ENCODE results near the gene THNSL1. TPM values are rescaled to one million over a fixed set of nuclear protein-coding genes. Genes with fewer than 3 reads are reported as not detected.

THNSL1 gene
- polyA plus RNA-seq, 2 of the 4 experiments (the other 2 are of a cell fraction) = 4.8 to 6.1 TPM

GRCh38 chr10:25014579-25014978, 1.8 kb upstream of the THNSL1 start:
- ChIA-PET POLR2A (no interaction called here), CTCF (no interaction called here)
- Histone ChIP-seq H3K4me2 (no peak overlapping the region; the same call in 2 of the 3 replicates), H3K27ac (no peak overlapping the region), H3K9me3 (no peaks in the 10 kb centered on the region), H3K4me3 (no peak overlapping the region), H3K4me1 (peaks cover 14% of the 10 kb centered on the region)
- no peak for ATAC-seq
- DNase-seq (ENCODE audit: low read depth in 1 of 2, low spot score in 1 of 2) = no peak
- no peak for FAIRE-seq
- no peak for TF ChIP-seq EHMT2 (IDR thresholded peaks at IDR 0.05; ENCODE audit: low read depth)
- no peak for TF ChIP-seq HOXB5 (CRISPR knock-in tag; IDR thresholded peaks at IDR 0.05)
- TF ChIP-seq SREBF2 (IDR thresholded peaks at IDR 0.05) = no peak
- no peak for TF ChIP-seq TP53 (CRISPR knock-in tag; IDR thresholded peaks at IDR 0.05)
- TF ChIP-seq CHD2 (IDR thresholded peaks at IDR 0.05; ENCODE audit: low read length, partially characterized antibody) = no peak
- TF ChIP-seq MAX (IDR thresholded peaks at IDR 0.05) = no peak
- TF ChIP-seq RCOR1 (IDR thresholded peaks at IDR 0.05; ENCODE audit: low read depth, low read length) = no peak
- TF ChIP-seq ESRRA (IDR thresholded peaks at IDR 0.05; ENCODE audit: borderline replicate concordance, low read length) = no peak
- no peak for TF ChIP-seq GATA3 (IDR thresholded peaks at IDR 0.05; ENCODE audit: borderline replicate concordance)
- TF ChIP-seq USF2 (IDR thresholded peaks at IDR 0.05) = no peak
- no peak for TF ChIP-seq TFCP2L1 (CRISPR knock-in tag; IDR thresholded peaks at IDR 0.05)
- TF ChIP-seq HDAC2 (IDR thresholded peaks at IDR 0.05) = no peak
- TF ChIP-seq MAZ (IDR thresholded peaks at IDR 0.05; ENCODE audit: borderline replicate concordance, low read depth, low read length) = no peak
- TF ChIP-seq RFX5 (IDR thresholded peaks at IDR 0.05) = no peak
- no peak for TF ChIP-seq RARB (CRISPR knock-in tag; IDR thresholded peaks at IDR 0.05)
- no peak for TF ChIP-seq EHF (CRISPR knock-in tag; IDR thresholded peaks at IDR 0.05)
- no peak for TF ChIP-seq KDM1A (IDR thresholded peaks at IDR 0.05; ENCODE audit: low read depth)
- no peak for TF ChIP-seq FOSB (CRISPR knock-in tag; IDR thresholded peaks at IDR 0.05)
- no peak for TF ChIP-seq FOSL2 (IDR thresholded peaks at IDR 0.05)
- no peak for TF ChIP-seq FOSL2 (CRISPR knock-in tag; IDR thresholded peaks at IDR 0.05)

GRCh38 chr10:25015828-25016375, 510 bp upstream of the THNSL1 start, which contains the start of gene ENKUR:
ENKUR (minus strand) TSS chr10:25016158; CDS start chr10:25015936, 222 bp downstream.
- FAIRE-seq (no peak), ATAC-seq (peak; percentile 72 to 79), DNase-seq (ENCODE audit: low read depth in 1 of 2, low spot score in 1 of 2) (peak; percentile 88 to 95)
- TF ChIP-seq, protein P1, sequence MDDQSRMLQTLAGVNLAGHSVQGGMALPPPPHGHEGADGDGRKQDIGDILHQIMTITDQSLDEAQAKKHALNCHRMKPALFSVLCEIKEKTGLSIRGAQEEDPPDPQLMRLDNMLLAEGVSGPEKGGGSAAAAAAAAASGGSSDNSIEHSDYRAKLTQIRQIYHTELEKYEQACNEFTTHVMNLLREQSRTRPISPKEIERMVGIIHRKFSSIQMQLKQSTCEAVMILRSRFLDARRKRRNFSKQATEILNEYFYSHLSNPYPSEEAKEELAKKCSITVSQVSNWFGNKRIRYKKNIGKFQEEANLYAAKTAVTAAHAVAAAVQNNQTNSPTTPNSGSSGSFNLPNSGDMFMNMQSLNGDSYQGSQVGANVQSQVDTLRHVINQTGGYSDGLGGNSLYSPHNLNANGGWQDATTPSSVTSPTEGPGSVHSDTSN (IDR thresholded peaks at IDR 0.05) = no peak
- no peak for TF ChIP-seq TP53 (CRISPR knock-in tag; IDR thresholded peaks at IDR 0.05)
- TF ChIP-seq JUNB (IDR thresholded peaks at IDR 0.05) = no peak
- TF ChIP-seq, protein P2, sequence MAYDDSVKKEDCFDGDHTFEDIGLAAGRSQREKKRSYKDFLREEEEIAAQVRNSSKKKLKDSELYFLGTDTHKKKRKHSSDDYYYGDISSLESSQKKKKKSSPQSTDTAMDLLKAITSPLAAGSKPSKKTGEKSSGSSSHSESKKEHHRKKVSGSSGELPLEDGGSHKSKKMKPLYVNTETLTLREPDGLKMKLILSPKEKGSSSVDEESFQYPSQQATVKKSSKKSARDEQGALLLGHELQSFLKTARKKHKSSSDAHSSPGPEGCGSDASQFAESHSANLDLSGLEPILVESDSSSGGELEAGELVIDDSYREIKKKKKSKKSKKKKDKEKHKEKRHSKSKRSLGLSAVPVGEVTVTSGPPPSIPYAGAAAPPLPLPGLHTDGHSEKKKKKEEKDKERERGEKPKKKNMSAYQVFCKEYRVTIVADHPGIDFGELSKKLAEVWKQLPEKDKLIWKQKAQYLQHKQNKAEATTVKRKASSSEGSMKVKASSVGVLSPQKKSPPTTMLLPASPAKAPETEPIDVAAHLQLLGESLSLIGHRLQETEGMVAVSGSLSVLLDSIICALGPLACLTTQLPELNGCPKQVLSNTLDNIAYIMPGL (CRISPR knock-in tag; IDR thresholded peaks at IDR 0.05; ENCODE audit: borderline replicate concordance) = no peak
- no peak; the same call in 1 of the 2 replicates for TF ChIP-seq HOXA7 (CRISPR knock-in tag; IDR thresholded peaks at IDR 0.05)
- TF ChIP-seq FOXS1 (CRISPR knock-in tag; IDR thresholded peaks at IDR 0.05) = no peak
- TF ChIP-seq PHF8 (IDR thresholded peaks at IDR 0.05; ENCODE audit: borderline replicate concordance, low read depth) = peak; percentile 37; the same call in 1 of the 2 replicates
- TF ChIP-seq RFX5 (IDR thresholded peaks at IDR 0.05) = peak; percentile 94
- no peak for TF ChIP-seq E2F6 (IDR thresholded peaks at IDR 0.05; ENCODE audit: borderline replicate concordance, low read depth)
- TF ChIP-seq EHF (CRISPR knock-in tag; IDR thresholded peaks at IDR 0.05) = no peak
- no peak for TF ChIP-seq RAD21 (conservative IDR thresholded peaks at IDR 0.05 in 1 of 2, IDR thresholded peaks at IDR 0.05 in 1 of 2)
- no peak for TF ChIP-seq ZFP36 (IDR thresholded peaks at IDR 0.05; ENCODE audit: borderline replicate concordance, partially characterized antibody)
- CTCF ChIA-PET = interaction anchor here (0.9 to 2.5 kb wide), 3 partner anchors 11 to 398 kb away, joined by 4 to 8 read pairs (median 4); no protein-coding TSS in a partner anchor
- POLR2A ChIA-PET = interaction anchor here (0.8 to 1.4 kb wide), 8 partner anchors 17 to 310 kb away, joined by 3 to 6 read pairs (median 3); no protein-coding TSS in a partner anchor
- H3K4me2 ChIP-seq = peak within 1 kb of the TSS; percentile 72
- 3% methylated on average over 16 of the region's 16 CpGs for WGBS (ENCODE audit: missing lambda C conversion rate)
- H3K9me3 ChIP-seq = no peaks in the 10 kb centered on the region
- peak within 1 kb of the TSS; percentile 59 for H3K4me3 ChIP-seq
- H3K4me1 ChIP-seq = peaks cover 14% of the 10 kb centered on the region
- peak within 1 kb of the TSS; percentile 89 to 97 for H3K27ac ChIP-seq
